ENCODE data around the gene ALKBH5. TPM values are rescaled to one million over a fixed set of nuclear protein-coding genes. Genes with fewer than 3 reads are reported as not detected.
A peak's percentile ranks its signal among the peaks of the same experiment; 100 is the strongest.

Gene ALKBH5
- polyA plus RNA-seq, 3 donors from 2014 or later: 86.4 to 130 (median 102) TPM

- Mint-ChIP-seq H3K4me1 (peaks cover 0 to 2% of the 10 kb centered on the region in 2 donors), H3K9me3 (no peaks in the 10 kb centered on the region), H3K27ac (peak overlapping the region in 1 of 6 donors; percentile 52), H3K27me3 (ENCODE audit: low read depth in 3 of 3) (peaks cover 0 to 2% (median 0%) of the 10 kb centered on the region in 3 donors), H3K36me3 (no peaks in the 10 kb centered on the region), H3K4me3 (no peak overlapping the region)
- DNase-seq: no peak
Observed at GRCh38 chr17:18146259-18146658, 37.4 kb upstream of the ALKBH5 start.

- Mint-ChIP-seq H3K4me3 (no peak overlapping the region), H3K4me1 (peaks cover 0 to 1% of the 10 kb centered on the region in 2 donors), H3K36me3 (no peaks in the 10 kb centered on the region), H3K27me3 (ENCODE audit: low read depth in 3 of 3) (peaks cover 0 to 2% (median 0%) of the 10 kb centered on the region in 3 donors), H3K9me3 (no peaks in the 10 kb centered on the region), H3K27ac (peak overlapping the region in 1 of 6 donors; percentile 40)
- DNase-seq: no peak
Observed at GRCh38 chr17:18146980-18147379, 36.6 kb upstream of the ALKBH5 start.

- H3K4me1 Mint-ChIP-seq: peaks cover 3 to 5% of the 10 kb centered on the region in 2 donors
- H3K9me3 Mint-ChIP-seq: no peaks in the 10 kb centered on the region
- peaks cover 0 to 2% (median 2%) of the 10 kb centered on the region in 3 donors for H3K27me3 Mint-ChIP-seq (ENCODE audit: low read depth in 3 of 3)
- H3K27ac Mint-ChIP-seq: no peak overlapping the region
- no peak overlapping the region for H3K4me3 Mint-ChIP-seq
- H3K36me3 Mint-ChIP-seq: no peaks in the 10 kb centered on the region
- DNase-seq: no peak
Observed at GRCh38 chr17:18148586-18148985, 35.0 kb upstream of the ALKBH5 start.

- Mint-ChIP-seq H3K9me3 (no peaks in the 10 kb centered on the region), H3K4me3 (peak overlapping the region in 1 of 5 donors; percentile 52), H3K27ac (no peak overlapping the region), H3K27me3 (ENCODE audit: low read depth in 3 of 3) (peaks cover 0 to 2% (median 2%) of the 10 kb centered on the region in 3 donors), H3K36me3 (no peaks in the 10 kb centered on the region), H3K4me1 (peaks cover 11 to 15% of the 10 kb centered on the region in 2 donors)
- no peak for DNase-seq
Observed at GRCh38 chr17:18151290-18151689, 32.3 kb upstream of the ALKBH5 start.

GRCh38 chr17:18155179-18155578 is 28.4 kb upstream of the ALKBH5 start:
- H3K4me1 Mint-ChIP-seq: peaks cover 18 to 24% of the 10 kb centered on the region in 2 donors
- H3K27ac Mint-ChIP-seq: peak overlapping the region in 2 of 6 donors; percentile 40 to 58
- no peak for DNase-seq
- H3K27me3 Mint-ChIP-seq (ENCODE audit: low read depth in 3 of 3): peaks cover 0 to 2% (median 2%) of the 10 kb centered on the region in 3 donors
- H3K9me3 Mint-ChIP-seq: no peaks in the 10 kb centered on the region
- no peaks in the 10 kb centered on the region for H3K36me3 Mint-ChIP-seq
- H3K4me3 Mint-ChIP-seq: no peak overlapping the region

- no peaks in the 10 kb centered on the region for H3K36me3 Mint-ChIP-seq
- H3K27me3 Mint-ChIP-seq (ENCODE audit: low read depth in 3 of 3): peaks cover 0 to 2% (median 2%) of the 10 kb centered on the region in 3 donors
- H3K4me1 Mint-ChIP-seq: peaks cover 18 to 24% of the 10 kb centered on the region in 2 donors
- no peak overlapping the region for H3K4me3 Mint-ChIP-seq
- no peaks in the 10 kb centered on the region for H3K9me3 Mint-ChIP-seq
- peak overlapping the region in 3 of 6 donors; percentile 26 to 53 (median 26) for H3K27ac Mint-ChIP-seq
- no peak for DNase-seq
Observed at GRCh38 chr17:18156171-18156975, 27.3 kb upstream of the ALKBH5 start.

GRCh38 chr17:18156976-18157280 is 26.7 kb upstream of the ALKBH5 start:
- peaks cover 0 to 2% (median 2%) of the 10 kb centered on the region in 3 donors for H3K27me3 Mint-ChIP-seq (ENCODE audit: low read depth in 3 of 3)
- no peaks in the 10 kb centered on the region for H3K9me3 Mint-ChIP-seq
- H3K27ac Mint-ChIP-seq: peak overlapping the region in 2 of 6 donors; percentile 3 to 26
- DNase-seq: no peak
- H3K36me3 Mint-ChIP-seq: no peaks in the 10 kb centered on the region
- H3K4me3 Mint-ChIP-seq: no peak overlapping the region
- H3K4me1 Mint-ChIP-seq: peaks cover 18 to 22% of the 10 kb centered on the region in 2 donors

- Mint-ChIP-seq H3K4me1 (peaks cover 18 to 22% of the 10 kb centered on the region in 2 donors), H3K27me3 (ENCODE audit: low read depth in 3 of 3) (peaks cover 0 to 2% (median 2%) of the 10 kb centered on the region in 3 donors), H3K9me3 (no peaks in the 10 kb centered on the region), H3K27ac (peak overlapping the region in 5 of 6 donors; percentile 67 to 95 (median 86)), H3K4me3 (peak overlapping the region; percentile 86 to 90 (median 88)), H3K36me3 (no peaks in the 10 kb centered on the region)
- no peak for DNase-seq
Observed at GRCh38 chr17:18157354-18157985, 26.2 kb upstream of the ALKBH5 start.

- DNase-seq: peak; percentile 86 to 89 (median 89)
- Mint-ChIP-seq H3K4me3 (peak overlapping the region; percentile 86 to 90 (median 88)), H3K27me3 (ENCODE audit: low read depth in 3 of 3) (peaks cover 0 to 2% (median 0%) of the 10 kb centered on the region in 3 donors), H3K4me1 (peaks cover 18 to 22% of the 10 kb centered on the region in 2 donors), H3K36me3 (no peaks in the 10 kb centered on the region), H3K27ac (peak overlapping the region; percentile 18 to 95 (median 88)), H3K9me3 (no peaks in the 10 kb centered on the region)
Observed at GRCh38 chr17:18158022-18158600, 25.5 kb upstream of the ALKBH5 start.

GRCh38 chr17:18159551-18160120 is 24.0 kb upstream of the ALKBH5 start:
- Mint-ChIP-seq H3K36me3 (no peaks in the 10 kb centered on the region), H3K9me3 (no peaks in the 10 kb centered on the region), H3K4me3 (peak overlapping the region; percentile 9 to 85 (median 75)), H3K4me1 (peaks cover 7 to 11% of the 10 kb centered on the region in 2 donors), H3K27me3 (ENCODE audit: low read depth in 3 of 3) (peaks cover 0 to 2% (median 0%) of the 10 kb centered on the region in 3 donors), H3K27ac (peak overlapping the region in 4 of 6 donors; percentile 20 to 83 (median 59))
- no peak for DNase-seq

GRCh38 chr17:18160128-18160856 is 23.3 kb upstream of the ALKBH5 start:
- peak overlapping the region in 3 of 5 donors; percentile 34 to 44 (median 41) for H3K4me3 Mint-ChIP-seq
- DNase-seq: no peak
- peak overlapping the region in 5 of 6 donors; percentile 12 to 88 (median 55) for H3K27ac Mint-ChIP-seq
- H3K36me3 Mint-ChIP-seq: no peaks in the 10 kb centered on the region
- H3K9me3 Mint-ChIP-seq: no peaks in the 10 kb centered on the region
- H3K27me3 Mint-ChIP-seq (ENCODE audit: low read depth in 3 of 3): peaks cover 0 to 2% (median 0%) of the 10 kb centered on the region in 3 donors
- peaks cover 7 to 9% of the 10 kb centered on the region in 2 donors for H3K4me1 Mint-ChIP-seq

- no peaks in the 10 kb centered on the region for H3K9me3 Mint-ChIP-seq
- no peaks in the 10 kb centered on the region for H3K36me3 Mint-ChIP-seq
- no peak overlapping the region for H3K4me3 Mint-ChIP-seq
- peaks cover 0 to 2% (median under 1%) of the 10 kb centered on the region in 3 donors for H3K27me3 Mint-ChIP-seq (ENCODE audit: low read depth in 3 of 3)
- no peak for DNase-seq
- H3K4me1 Mint-ChIP-seq: peaks cover 7 to 8% of the 10 kb centered on the region in 2 donors
- peak overlapping the region in 2 of 6 donors; percentile 25 to 55 for H3K27ac Mint-ChIP-seq
Observed at GRCh38 chr17:18161207-18162145, 22.2 kb upstream of the ALKBH5 start.

Data from immature natural killer cell (primary cell).